ENCODE data around the gene KCNAB1. TPM values are rescaled to one million over a fixed set of nuclear protein-coding genes. Genes with fewer than 3 reads are reported as not detected.
A peak's percentile ranks its signal among the peaks of the same experiment; 100 is the strongest.

KCNAB1 gene
- total RNA-seq, 1 experiment from 2014 or later, result not detected

DNA sequence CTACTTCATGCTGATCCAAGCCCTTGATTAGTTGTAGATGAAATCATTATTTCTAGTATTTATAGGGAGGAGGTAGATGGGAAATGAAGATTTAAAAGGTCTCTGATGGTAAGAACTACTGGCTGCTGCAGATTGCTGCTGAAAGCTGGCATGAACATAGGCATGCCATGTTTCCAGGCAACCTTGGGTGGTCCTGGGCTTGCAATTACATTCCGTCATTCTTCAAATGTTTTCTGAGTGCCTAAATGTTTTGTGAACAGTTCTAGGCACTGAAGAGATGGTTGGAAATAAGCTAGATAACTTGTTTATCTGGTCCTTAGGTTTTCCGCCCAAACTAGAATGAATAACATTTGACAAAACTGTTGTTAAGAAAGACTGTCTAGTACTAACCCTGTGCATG, 95.8 kb downstream of the KCNAB1 start:
- peaks cover 16% of the 10 kb centered on the region for H3K4me1 ChIP-seq (ENCODE audit: insufficient read depth, low read length)
- no peak overlapping the region for H3K27ac ChIP-seq (ENCODE audit: low read length)
- no peaks in the 10 kb centered on the region for H3F3A ChIP-seq (ENCODE audit: low read length, unreplicated experiment)
- no peaks in the 10 kb centered on the region for H3K9me3 ChIP-seq (ENCODE audit: low read length)
- no peak for DNase-seq
- H3K9me2 ChIP-seq (replicated peaks; ENCODE audit: low read length), result no peaks in the 10 kb centered on the region
- CTCF ChIA-PET, result no interaction called here
- no peak overlapping the region for H3K4me3 ChIP-seq (ENCODE audit: low read length)
- intact Hi-C loops (cut with micrococcal nuclease), result no loop called here
- no peaks in the 10 kb centered on the region for H3K79me2 ChIP-seq (ENCODE audit: low read length)
- TF ChIP-seq EZH2phosphoT487 (IDR thresholded peaks at IDR 0.05; ENCODE audit: borderline replicate concordance, low read length), result no peak
- TF ChIP-seq, protein P1, sequence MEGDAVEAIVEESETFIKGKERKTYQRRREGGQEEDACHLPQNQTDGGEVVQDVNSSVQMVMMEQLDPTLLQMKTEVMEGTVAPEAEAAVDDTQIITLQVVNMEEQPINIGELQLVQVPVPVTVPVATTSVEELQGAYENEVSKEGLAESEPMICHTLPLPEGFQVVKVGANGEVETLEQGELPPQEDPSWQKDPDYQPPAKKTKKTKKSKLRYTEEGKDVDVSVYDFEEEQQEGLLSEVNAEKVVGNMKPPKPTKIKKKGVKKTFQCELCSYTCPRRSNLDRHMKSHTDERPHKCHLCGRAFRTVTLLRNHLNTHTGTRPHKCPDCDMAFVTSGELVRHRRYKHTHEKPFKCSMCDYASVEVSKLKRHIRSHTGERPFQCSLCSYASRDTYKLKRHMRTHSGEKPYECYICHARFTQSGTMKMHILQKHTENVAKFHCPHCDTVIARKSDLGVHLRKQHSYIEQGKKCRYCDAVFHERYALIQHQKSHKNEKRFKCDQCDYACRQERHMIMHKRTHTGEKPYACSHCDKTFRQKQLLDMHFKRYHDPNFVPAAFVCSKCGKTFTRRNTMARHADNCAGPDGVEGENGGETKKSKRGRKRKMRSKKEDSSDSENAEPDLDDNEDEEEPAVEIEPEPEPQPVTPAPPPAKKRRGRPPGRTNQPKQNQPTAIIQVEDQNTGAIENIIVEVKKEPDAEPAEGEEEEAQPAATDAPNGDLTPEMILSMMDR (conservative IDR thresholded peaks at IDR 0.05; ENCODE audit: low read depth, low read length), result no peak
- TF ChIP-seq EZH2 (IDR thresholded peaks at IDR 0.05; ENCODE audit: low read length, unreplicated experiment), result no peak
- no peaks in the 10 kb centered on the region for H4K20me1 ChIP-seq (ENCODE audit: low read length)
- H2AFZ ChIP-seq (ENCODE audit: low read length), result no peak overlapping the region
- POLR2A ChIA-PET (ENCODE audit: unreplicated experiment), result no interaction called here
- H3K27me3 ChIP-seq (ENCODE audit: low read length), result no peaks in the 10 kb centered on the region
- H3K9ac ChIP-seq (ENCODE audit: low read length), result no peak overlapping the region
- no peaks in the 10 kb centered on the region for H3K36me3 ChIP-seq (ENCODE audit: low read depth, low read length)
- ATAC-seq, result no peak
- no TSS peak for BruUV-seq (replicated peaks)
- no peak overlapping the region for H3K4me2 ChIP-seq (ENCODE audit: low read length)

GRCh38 chr3:156216852-156217251, 96.5 kb downstream of the KCNAB1 start:
- H3K4me2 ChIP-seq (ENCODE audit: low read length), result no peak overlapping the region
- intact Hi-C loops (cut with micrococcal nuclease), result no loop called here
- ChIA-PET CTCF (no interaction called here), POLR2A (ENCODE audit: unreplicated experiment) (no interaction called here)
- H3K4me1 ChIP-seq (ENCODE audit: insufficient read depth, low read length), result peaks cover 10% of the 10 kb centered on the region
- no peak for ATAC-seq
- TF ChIP-seq, protein P1 (conservative IDR thresholded peaks at IDR 0.05; ENCODE audit: low read depth, low read length), result no peak
- no peak for TF ChIP-seq EZH2 (IDR thresholded peaks at IDR 0.05; ENCODE audit: low read length, unreplicated experiment)
- no peak for TF ChIP-seq EZH2phosphoT487 (IDR thresholded peaks at IDR 0.05; ENCODE audit: borderline replicate concordance, low read length)
- no peak overlapping the region for H3K9ac ChIP-seq (ENCODE audit: low read length)
- no peak overlapping the region for H3K27ac ChIP-seq (ENCODE audit: low read length)
- H2AFZ ChIP-seq (ENCODE audit: low read length), result no peak overlapping the region
- H3K9me3 ChIP-seq (ENCODE audit: low read length), result no peaks in the 10 kb centered on the region
- no peaks in the 10 kb centered on the region for H3K79me2 ChIP-seq (ENCODE audit: low read length)
- H3K4me3 ChIP-seq (ENCODE audit: low read length), result no peak overlapping the region
- DNase-seq, result no peak
- H3K27me3 ChIP-seq (ENCODE audit: low read length), result no peaks in the 10 kb centered on the region
- H3K36me3 ChIP-seq (ENCODE audit: low read depth, low read length), result no peaks in the 10 kb centered on the region
- no peaks in the 10 kb centered on the region for H3F3A ChIP-seq (ENCODE audit: low read length, unreplicated experiment)
- no TSS peak for BruUV-seq (replicated peaks)
- H3K9me2 ChIP-seq (replicated peaks; ENCODE audit: low read length), result no peaks in the 10 kb centered on the region
- H4K20me1 ChIP-seq (ENCODE audit: low read length), result no peaks in the 10 kb centered on the region

DNA sequence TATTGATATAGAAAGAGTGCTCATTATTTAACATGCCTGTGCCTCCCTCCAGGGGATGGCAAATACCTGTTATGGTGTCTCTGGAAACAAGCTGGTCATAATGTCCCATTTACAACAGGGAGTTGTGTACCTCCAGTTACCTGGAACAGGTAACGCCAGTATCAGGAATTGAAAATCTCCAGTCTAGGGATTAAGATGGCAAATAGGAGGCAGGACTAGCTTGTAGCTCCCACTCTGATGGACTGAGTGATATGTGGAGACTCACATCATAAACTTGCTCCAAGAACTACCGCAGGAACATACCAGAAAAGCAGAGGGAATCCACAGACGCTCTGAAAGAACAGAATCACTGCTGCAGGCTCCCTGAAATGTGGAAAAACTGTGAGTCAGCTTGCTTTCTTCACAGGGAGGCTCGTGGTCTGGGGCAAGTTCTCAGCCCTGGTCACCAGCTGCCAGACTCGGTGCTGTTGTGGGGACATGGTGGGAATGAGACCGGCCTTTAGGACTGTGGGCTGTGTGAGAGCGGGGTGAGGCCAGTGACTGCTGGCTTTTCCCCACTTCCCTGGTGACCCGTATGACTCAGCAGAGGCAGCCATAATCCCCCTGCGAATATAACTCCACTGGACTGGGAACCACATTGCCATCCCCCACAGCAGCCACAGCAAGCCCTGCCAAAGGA, 97.4 kb downstream of the KCNAB1 start:
- no peaks in the 10 kb centered on the region for H3K27me3 ChIP-seq (ENCODE audit: low read length)
- H2AFZ ChIP-seq (ENCODE audit: low read length), result peak overlapping the region; percentile 63
- no peaks in the 10 kb centered on the region for H4K20me1 ChIP-seq (ENCODE audit: low read length)
- H3K9ac ChIP-seq (ENCODE audit: low read length), result peak overlapping the region; percentile 14; the same call in 1 of the 2 replicates
- ChIA-PET POLR2A (ENCODE audit: unreplicated experiment) (no interaction called here), CTCF (no interaction called here)
- H3K4me3 ChIP-seq (ENCODE audit: low read length), result no peak overlapping the region
- H3K36me3 ChIP-seq (ENCODE audit: low read depth, low read length), result no peaks in the 10 kb centered on the region
- H3K9me2 ChIP-seq (replicated peaks; ENCODE audit: low read length), result no peaks in the 10 kb centered on the region
- H3K4me1 ChIP-seq (ENCODE audit: insufficient read depth, low read length), result peaks cover 10% of the 10 kb centered on the region
- no peaks in the 10 kb centered on the region for H3K79me2 ChIP-seq (ENCODE audit: low read length)
- no peaks in the 10 kb centered on the region for H3F3A ChIP-seq (ENCODE audit: low read length, unreplicated experiment)
- H3K9me3 ChIP-seq (ENCODE audit: low read length), result no peaks in the 10 kb centered on the region
- no peak for TF ChIP-seq EZH2 (IDR thresholded peaks at IDR 0.05; ENCODE audit: low read length, unreplicated experiment)
- TF ChIP-seq EZH2phosphoT487 (IDR thresholded peaks at IDR 0.05; ENCODE audit: borderline replicate concordance, low read length), result no peak
- TF ChIP-seq, protein P1 (conservative IDR thresholded peaks at IDR 0.05; ENCODE audit: low read depth, low read length), result no peak
- DNase-seq, result peak; percentile 23
- peak overlapping the region; percentile 58 for H3K4me2 ChIP-seq (ENCODE audit: low read length)
- no peak; the same call in 1 of the 2 replicates for ATAC-seq
- intact Hi-C loops (cut with micrococcal nuclease), result no loop called here
- H3K27ac ChIP-seq (ENCODE audit: low read length), result peak overlapping the region; percentile 48
- no TSS peak for BruUV-seq (replicated peaks)

Data from PC-3 (cell line).